HepG2 (cell line): ENCODE results near the gene SCFD1. TPM values are rescaled to one million over a fixed set of nuclear protein-coding genes. Genes with fewer than 3 reads are reported as not detected.

Experiments
- ATAC-seq: fragments of 200-7000 bp; cut with Tn5 transposase; 3 replicates; pipeline ENCODE4 v1.9.1; 2020; ENCODE audit warnings: mild to moderate bottlenecking, moderate library complexity
- BruUV-seq: library from RNA; stranded (reverse); fragments of 400-500 nt; replicated peaks from 2 replicates; lab custom pipeline; 2021; lab: Mats Ljungman, UMichigan
- CTCF ChIA-PET: fragments of 300-600 bp; formaldehyde crosslinking; extraction: SDS; loops from one replicate; lab custom pipeline; 2021; ENCODE audit warnings: low total read pairs, inconsistent platforms, low intra/inter-chr PET ratio; lab: Yijun Ruan, JAX
- POLR2A ChIA-PET: fragments of 350-600 bp; sonication (Branson Sonifier 250); formaldehyde crosslinking; loops from one replicate; lab custom pipeline; 2020; ENCODE audit warnings: antibody characterized with exemption, inconsistent platforms; lab: Yijun Ruan, JAX
- DNase-seq: peaks from one replicate; pipeline ENCODE4 v3.0.0-alpha.2; 2015; ENCODE audit warnings: low spot score
- FAIRE-seq: peaks from 3 replicates; lab custom pipeline; 2011; peaks lifted over from hg19 to GRCh38; lab: Jason Lieb, UNC
- H2AFZ ChIP-seq: one replicate; pipeline ENCODE4 v1.6.1; 2011; ENCODE audit warnings: low read length, inconsistent platforms
- H3K27ac ChIP-seq: fragments of 300-600 bp; 3 replicates; pipeline ENCODE4 v1.8.0; 2011; ENCODE audit warnings: mixed run types, mild to moderate bottlenecking, mixed read lengths, low read length, inconsistent platforms; ENCODE audit not compliant: insufficient read depth; ENCODE audit errors: extremely low read length
- H3K27me3 ChIP-seq, 2 experiments: fragments of 200-600 bp in 1 of 2; 2 replicates in 1 of 2; 3 replicates in 1 of 2; pipeline versions ENCODE4 v1.6.0 to v1.8.0; 2011; ENCODE audit warnings: low read length in 2 of 2, mild to moderate bottlenecking in 2 of 2, moderate library complexity in 2 of 2, inconsistent platforms in 1 of 2; ENCODE audit not compliant: insufficient read depth in 2 of 2, control insufficient read depth in 1 of 2
- H3K36me3 ChIP-seq, 2 experiments: fragments of 200-600 bp in 1 of 2; replicated peaks in 1 of 2; 2 replicates in 1 of 2; 3 replicates in 1 of 2; pipeline versions ENCODE4 v1.5.1 to v1.8.0; 2011; ENCODE audit warnings: low read length in 2 of 2, inconsistent platforms in 1 of 2; ENCODE audit not compliant: insufficient read depth in 2 of 2, control insufficient read depth in 1 of 2
- H3K4me1 ChIP-seq: 2 replicates; pipeline ENCODE4 v1.5.1; 2012; ENCODE audit warnings: low read length, inconsistent platforms; ENCODE audit not compliant: insufficient read depth
- H3K4me2 ChIP-seq: 2 replicates; pipeline ENCODE4 v1.6.0; 2011; ENCODE audit warnings: low read depth, low read length, inconsistent platforms
- H3K4me3 ChIP-seq, 3 experiments: fragments of 200-600 bp in 1 of 3; sonication (generic), shearing (Covaris generic) in 1 of 3; replicated peaks in 1 of 3; 2 replicates each; pipeline ENCODE4 v1.5.1; 2011 to 2016; ENCODE audit warnings: low read length in 3 of 3, inconsistent platforms in 2 of 3, low read depth in 2 of 3, mild to moderate bottlenecking in 2 of 3, control low read depth in 1 of 3, mixed read lengths in 1 of 3; ENCODE audit not compliant: insufficient read depth in 1 of 3
- H3K79me2 ChIP-seq: one replicate; pipeline ENCODE4 v1.6.1; 2011; ENCODE audit warnings: low read length, inconsistent platforms; ENCODE audit not compliant: insufficient read depth
- H3K9ac ChIP-seq: 2 replicates; pipeline ENCODE4 v1.6.0; 2011; ENCODE audit warnings: mild to moderate bottlenecking, low read depth, low read length, inconsistent platforms; ENCODE audit not compliant: insufficient read depth
- H3K9me3 ChIP-seq: 2 replicates; pipeline ENCODE4 v1.5.1; 2012; ENCODE audit warnings: mild to moderate bottlenecking, low read length
- H4K20me1 ChIP-seq: 2 replicates; pipeline ENCODE4 v1.6.0; 2011; ENCODE audit warnings: inconsistent platforms, mild to moderate bottlenecking, low read length, moderate library complexity; ENCODE audit not compliant: insufficient read depth
- AGO2 ChIP-seq: fragments of 200-400 bp; formaldehyde crosslinking; optimal IDR thresholded peaks from 2 replicates; pipeline ENCODE3; 2017; ENCODE audit warnings: mild to moderate bottlenecking, low read depth, low read length, moderate library complexity
- ARID2 ChIP-seq: sonication (generic); formaldehyde crosslinking; IDR thresholded peaks from 2 replicates; pipeline ENCODE4 v1.8.1; 2022; ENCODE audit warnings: mild to moderate bottlenecking, missing genetic modification reagents, borderline replicate concordance
- ARID3A ChIP-seq: IDR thresholded peaks from 2 replicates; pipeline ENCODE4 v1.6.1; 2012; ENCODE audit warnings: low read depth, low read length, improper control_type of control experiment
- CCDC6 ChIP-seq: sonication (generic); formaldehyde crosslinking; IDR thresholded peaks from 2 replicates; pipeline ENCODE4 v1.8.1; 2022; ENCODE audit warnings: mild to moderate bottlenecking, missing genetic modification reagents, moderate library complexity
- EHMT2 ChIP-seq: fragments of 200-600 bp; sonication (generic); IDR thresholded peaks from 2 replicates; pipeline ENCODE4 v1.7.0; 2017; ENCODE audit warnings: antibody characterized with exemption, low read depth, low read length, borderline replicate concordance
- HOMEZ ChIP-seq: IDR thresholded peaks from 2 replicates; pipeline ENCODE4 v1.6.1; 2016; ENCODE audit warnings: low read depth
- HOXA9 ChIP-seq: sonication (generic); formaldehyde crosslinking; IDR thresholded peaks from 2 replicates; pipeline ENCODE4 v1.8.1; 2022; ENCODE audit warnings: missing genetic modification reagents, mild to moderate bottlenecking, moderate library complexity, borderline replicate concordance
- SIN3B ChIP-seq: fragments of 150-350 bp; IDR thresholded peaks from 2 replicates; pipeline ENCODE4 v1.6.1; 2014; ENCODE audit warnings: low read length
- SNAI1 ChIP-seq: sonication (generic); formaldehyde crosslinking; IDR thresholded peaks from 2 replicates; pipeline ENCODE4 v1.5.0; 2020; ENCODE audit warnings: mild to moderate bottlenecking, missing genetic modification reagents, borderline replicate concordance
- THAP11 ChIP-seq: IDR thresholded peaks from 2 replicates; pipeline ENCODE4 v1.6.1; 2016; ENCODE audit warnings: missing biosample characterization, missing genetic modification reagents
- ZNF17 ChIP-seq: sonication (generic); formaldehyde crosslinking; IDR thresholded peaks from 2 replicates; pipeline ENCODE4 v1.5.0; 2020; ENCODE audit warnings: mild to moderate bottlenecking, missing genetic modification reagents
- ZNF180 ChIP-seq: sonication (generic); formaldehyde crosslinking; IDR thresholded peaks from 2 replicates; pipeline ENCODE4 v1.4.0; 2020; ENCODE audit warnings: low read depth, missing genetic modification reagents, borderline replicate concordance
- ZNF329 ChIP-seq: sonication (generic); formaldehyde crosslinking; IDR thresholded peaks from 2 replicates; pipeline ENCODE4 v1.9.0; 2021; ENCODE audit warnings: low read depth, mild to moderate bottlenecking, missing genetic modification reagents
- ZNF350 ChIP-seq: sonication (generic); formaldehyde crosslinking; IDR thresholded peaks from 2 replicates; pipeline ENCODE4 v1.4.0; 2020; ENCODE audit warnings: mild to moderate bottlenecking, low read depth, missing genetic modification reagents, borderline replicate concordance
- ZNF589 ChIP-seq: sonication (generic); formaldehyde crosslinking; conservative IDR thresholded peaks from 2 replicates; pipeline ENCODE4 v1.8.0; 2022; ENCODE audit warnings: mild to moderate bottlenecking, moderate library complexity, missing genetic modification reagents
- ZNF639 ChIP-seq: conservative IDR thresholded peaks from 2 replicates; pipeline ENCODE4 v1.6.1; 2018; ENCODE audit warnings: missing genetic modification reagents
- WGBS: methylation state at CpG from one replicate; pipeline ENCODE4 v1.1.6; 2017; ENCODE audit warnings: low lambda C conversion rate; 5-methylcytosine and 5-hydroxymethylcytosine counted together
- in situ Hi-C: cut with HindIII; loops from 2 replicates; pipeline ENCODE4 v1.10.0; 2017; ENCODE audit warnings: low pct_unique_long_range_greater_than_20kb; ENCODE audit not compliant: extremely low pct_ligation_motif_present
- intact Hi-C: fragments of 100-400 bp; cut with micrococcal nuclease; formaldehyde crosslinking; loops from one replicate; pipeline ENCODE4 v1.10.0; 2022; ENCODE audit not compliant: unreplicated experiment
- polyA plus RNA-seq, 8 experiments: library from polyadenylated mRNA; depleted of rRNA in 3 of 8; stranded (reverse) in 7 of 8; unstranded in 1 of 8; fragments of >200 nt; fragmentation: Illumina TruSeq in 4 of 8; extraction: Trizol in 4 of 8; gene quantifications; 2 replicates each; pipeline versions ENCODE4 v1.2.1 to v1.2.3, GENCODE V29; 2011 to 2016; ENCODE audit warnings: low read depth in 4 of 8, missing spikeins in 1 of 8, mixed read lengths in 1 of 8; ENCODE audit not compliant: insufficient read depth in 1 of 8
- total RNA-seq, 5 experiments: library from RNA; depleted of rRNA; stranded (reverse); fragments of >200 nt; fragmentation: Illumina TruSeq; extraction: Trizol; gene quantifications; 2 replicates each; pipeline ENCODE4 v1.2.3, GENCODE V29; 2016; ENCODE audit warnings: low read depth in 1 of 5

SCFD1 gene
- total and polyA plus RNA-seq, 2 of the 13 experiments (the other 11 are each of a cell fraction or from before 2014, with no cell fraction given), result 235 to 256 TPM

GRCh38 chr14:30657050-30657449, 34.9 kb downstream of the SCFD1 start:
- no peak for DNase-seq
- Histone ChIP-seq H3K4me2 (no peak overlapping the region), H3K9ac (no peak overlapping the region), H3K4me1 (peaks cover 10% of the 10 kb centered on the region; the same call in 1 of the 2 replicates), H4K20me1 (peaks cover 10% of the 10 kb centered on the region), H3K9me3 (no peaks in the 10 kb centered on the region), H3K27ac (no peak overlapping the region), H3K79me2 (no peaks in the 10 kb centered on the region), H3K36me3 (peaks cover 34 to 92% of the 10 kb centered on the region in 2 experiments), H2AFZ (no peak overlapping the region), H3K4me3 (no peak overlapping the region), H3K27me3 (no peaks in the 10 kb centered on the region)
- intact Hi-C loops (loop anchor here (2.0 to 5.0 kb wide), 2 partner anchors 35 to 50 kb away; no protein-coding TSS in a partner anchor), in situ Hi-C loops (no loop called here)
- FAIRE-seq, result no peak
- ChIA-PET POLR2A (no interaction called here), CTCF (interaction anchor here (1.6 to 2.5 kb wide), 2 partner anchors 34 to 250 kb away, joined by 10 to 12 read pairs; no protein-coding TSS in a partner anchor)
- peak; percentile 30 for ATAC-seq
- BruUV-seq, result no TSS peak
- 92% methylated on average over 2 of the region's 2 CpGs for WGBS
- TF ChIP-seq EHMT2 (no peak), ZNF350 (CRISPR knock-in tag) (no peak), ARID2 (CRISPR knock-in tag) (0 out of 2 replicates have a peak, but pooled peaks have one; percentile 14), ZNF639 (CRISPR knock-in tag) (no peak), THAP11 (CRISPR knock-in tag) (no peak), ZNF180 (CRISPR knock-in tag) (no peak), CCDC6 (no peak), ZNF589 (no peak), ZNF17 (CRISPR knock-in tag) (no peak), AGO2 (no peak), SIN3B (no peak), SNAI1 (CRISPR knock-in tag) (0 out of 2 replicates have a peak, but pooled peaks have one; percentile 17), HOXA9 (no peak), ZNF329 (CRISPR knock-in tag) (no peak), HOMEZ (CRISPR knock-in tag) (no peak), ARID3A (no peak)
